ENCODE measurements around the gene MOCS1.

MOCS1 gene

GRCh38 chr6:39867592-39867991, 66.7 kb downstream of the MOCS1 start:
- TF ChIP-seq REST (IDR thresholded peaks at IDR 0.05; ENCODE audit: insufficient read depth in 1 of 2, low read depth in 2 of 2, low read length in 2 of 2) (no peak), FOXP2 (optimal IDR thresholded peaks at IDR 0.05; ENCODE audit: borderline replicate concordance, extremely low read depth, extremely low read length, insufficient read depth) (no peak), SIN3A (IDR thresholded peaks at IDR 0.05; ENCODE audit: borderline replicate concordance, insufficient read depth, low read length) (no peak), POLR2AphosphoS5 (IDR thresholded peaks at IDR 0.05; ENCODE audit: low read depth, low read length) (no peak), TAF1 (IDR thresholded peaks at IDR 0.05; ENCODE audit: borderline replicate concordance, insufficient read depth, low read length) (no peak)

- TF ChIP-seq SIN3A (IDR thresholded peaks at IDR 0.05; ENCODE audit: borderline replicate concordance, insufficient read depth, low read length) (no peak), REST (IDR thresholded peaks at IDR 0.05; ENCODE audit: insufficient read depth in 1 of 2, low read depth in 2 of 2, low read length in 2 of 2) (no peak), FOXP2 (optimal IDR thresholded peaks at IDR 0.05; ENCODE audit: borderline replicate concordance, extremely low read depth, extremely low read length, insufficient read depth) (no peak)
Measured at GRCh38 chr6:39865011-39865888, 69.0 kb downstream of the MOCS1 start.

- TF ChIP-seq POLR2AphosphoS5 (IDR thresholded peaks at IDR 0.05; ENCODE audit: low read depth, low read length): no peak
- TF ChIP-seq TAF1 (IDR thresholded peaks at IDR 0.05; ENCODE audit: borderline replicate concordance, insufficient read depth, low read length): no peak
- TF ChIP-seq REST (IDR thresholded peaks at IDR 0.05; ENCODE audit: insufficient read depth in 1 of 2, low read depth in 2 of 2, low read length in 2 of 2): no peak
- no peak for TF ChIP-seq FOXP2 (optimal IDR thresholded peaks at IDR 0.05; ENCODE audit: borderline replicate concordance, extremely low read depth, extremely low read length, insufficient read depth)
Measured at GRCh38 chr6:39861663-39862062, 72.6 kb downstream of the MOCS1 start.

- TF ChIP-seq SIN3A (IDR thresholded peaks at IDR 0.05; ENCODE audit: borderline replicate concordance, insufficient read depth, low read length) (no peak), FOXP2 (optimal IDR thresholded peaks at IDR 0.05; ENCODE audit: borderline replicate concordance, extremely low read depth, extremely low read length, insufficient read depth) (no peak), REST (IDR thresholded peaks at IDR 0.05; ENCODE audit: insufficient read depth in 1 of 2, low read depth in 2 of 2, low read length in 2 of 2) (no peak), TAF1 (IDR thresholded peaks at IDR 0.05; ENCODE audit: borderline replicate concordance, insufficient read depth, low read length) (no peak), POLR2AphosphoS5 (IDR thresholded peaks at IDR 0.05; ENCODE audit: low read depth, low read length) (no peak)
Measured at GRCh38 chr6:39859025-39859424, 75.2 kb downstream of the MOCS1 start.
